Measurements from ENCODE around the gene ABLIM2.

The ABLIM2 gene

DNA sequence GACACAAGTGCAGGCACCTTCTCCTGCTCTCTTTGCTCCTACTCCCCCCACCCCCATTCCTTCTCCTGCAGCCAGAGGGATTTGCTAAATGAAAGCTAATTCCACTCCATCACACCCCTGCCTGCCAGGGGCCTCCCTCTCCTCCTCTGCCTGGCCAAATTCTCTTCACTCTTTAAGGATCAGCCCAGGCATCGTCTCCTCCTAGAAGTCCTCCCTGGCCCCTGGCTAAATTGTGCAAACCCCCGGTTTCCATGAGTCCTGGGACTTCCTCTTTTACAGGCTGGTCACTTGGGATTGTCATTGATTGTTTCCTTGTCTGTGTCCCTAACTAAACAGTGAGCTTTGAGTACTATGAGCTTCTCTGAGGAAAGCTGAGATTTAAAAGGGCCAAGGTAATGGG, 8.7 kb upstream of the ABLIM2 start:
- TF ChIP-seq, protein P1, sequence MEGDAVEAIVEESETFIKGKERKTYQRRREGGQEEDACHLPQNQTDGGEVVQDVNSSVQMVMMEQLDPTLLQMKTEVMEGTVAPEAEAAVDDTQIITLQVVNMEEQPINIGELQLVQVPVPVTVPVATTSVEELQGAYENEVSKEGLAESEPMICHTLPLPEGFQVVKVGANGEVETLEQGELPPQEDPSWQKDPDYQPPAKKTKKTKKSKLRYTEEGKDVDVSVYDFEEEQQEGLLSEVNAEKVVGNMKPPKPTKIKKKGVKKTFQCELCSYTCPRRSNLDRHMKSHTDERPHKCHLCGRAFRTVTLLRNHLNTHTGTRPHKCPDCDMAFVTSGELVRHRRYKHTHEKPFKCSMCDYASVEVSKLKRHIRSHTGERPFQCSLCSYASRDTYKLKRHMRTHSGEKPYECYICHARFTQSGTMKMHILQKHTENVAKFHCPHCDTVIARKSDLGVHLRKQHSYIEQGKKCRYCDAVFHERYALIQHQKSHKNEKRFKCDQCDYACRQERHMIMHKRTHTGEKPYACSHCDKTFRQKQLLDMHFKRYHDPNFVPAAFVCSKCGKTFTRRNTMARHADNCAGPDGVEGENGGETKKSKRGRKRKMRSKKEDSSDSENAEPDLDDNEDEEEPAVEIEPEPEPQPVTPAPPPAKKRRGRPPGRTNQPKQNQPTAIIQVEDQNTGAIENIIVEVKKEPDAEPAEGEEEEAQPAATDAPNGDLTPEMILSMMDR (conservative IDR thresholded peaks at IDR 0.05): no peak
- TF ChIP-seq ZFX (IDR thresholded peaks at IDR 0.05): no peak
- no peak overlapping the region for H3K27ac ChIP-seq

DNA sequence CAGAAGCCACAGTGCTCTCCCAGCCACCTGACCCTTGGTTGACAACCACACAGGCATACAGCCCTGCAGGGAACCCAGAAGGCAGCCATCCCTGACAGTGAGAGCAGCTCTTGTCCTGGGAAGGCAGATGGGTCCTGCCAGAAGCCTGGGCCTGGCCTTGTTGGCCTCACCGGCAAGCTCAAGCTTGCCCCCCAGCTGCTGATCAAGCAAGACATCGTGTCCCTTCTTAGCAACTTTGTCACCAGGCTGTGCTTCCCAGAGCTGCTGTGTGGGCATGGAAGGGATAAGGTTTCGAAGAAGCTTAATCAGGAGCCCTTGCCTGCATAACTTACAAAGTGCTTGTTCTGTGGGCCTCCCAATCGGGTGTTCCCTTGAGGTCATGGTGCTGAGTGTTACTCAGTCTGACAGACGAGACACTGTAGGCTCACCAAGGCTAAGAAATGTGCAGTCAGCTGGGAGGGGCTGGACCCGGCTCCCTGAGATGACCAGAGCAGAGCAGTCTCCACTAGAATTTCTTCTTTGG, 6.8 kb upstream of the ABLIM2 start:
- TF ChIP-seq ZFX (IDR thresholded peaks at IDR 0.05): no peak
- TF ChIP-seq, protein P1 (conservative IDR thresholded peaks at IDR 0.05): no peak
- no peak overlapping the region for H3K27ac ChIP-seq

- TF ChIP-seq, protein P1 (conservative IDR thresholded peaks at IDR 0.05): no peak
- TF ChIP-seq ZFX (IDR thresholded peaks at IDR 0.05): no peak
- no peak overlapping the region for H3K27ac ChIP-seq
These were observed 6.1 kb upstream of the ABLIM2 start for GRCh38 chr4:8164687-8165086.

DNA sequence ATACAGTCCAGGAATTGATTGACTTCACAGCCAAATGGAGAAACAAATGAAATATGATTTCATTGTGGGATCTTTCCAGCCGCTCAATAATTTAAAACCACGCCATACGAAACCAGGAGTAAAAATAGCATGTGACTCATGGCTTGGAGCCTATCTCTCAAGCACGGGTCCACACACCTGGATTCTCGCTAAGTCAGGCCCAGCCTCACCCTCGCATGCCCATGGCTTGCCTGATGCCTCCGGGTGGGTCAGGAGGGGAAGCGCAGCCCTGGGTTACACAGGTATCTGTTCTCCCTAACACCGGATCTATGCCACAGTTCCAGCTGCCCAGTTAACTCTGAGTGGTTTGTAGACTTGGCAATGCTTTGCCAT, 5.6 kb upstream of the ABLIM2 start:
- H3K27ac ChIP-seq: no peak overlapping the region
- TF ChIP-seq, protein P1 (conservative IDR thresholded peaks at IDR 0.05): no peak
- TF ChIP-seq ZFX (IDR thresholded peaks at IDR 0.05): no peak

- H3K27ac ChIP-seq: no peak overlapping the region
- TF ChIP-seq, protein P1 (conservative IDR thresholded peaks at IDR 0.05): no peak
- no peak for TF ChIP-seq ZFX (IDR thresholded peaks at IDR 0.05)
These were observed 5.0 kb upstream of the ABLIM2 start for GRCh38 chr4:8163436-8164193.

DNA sequence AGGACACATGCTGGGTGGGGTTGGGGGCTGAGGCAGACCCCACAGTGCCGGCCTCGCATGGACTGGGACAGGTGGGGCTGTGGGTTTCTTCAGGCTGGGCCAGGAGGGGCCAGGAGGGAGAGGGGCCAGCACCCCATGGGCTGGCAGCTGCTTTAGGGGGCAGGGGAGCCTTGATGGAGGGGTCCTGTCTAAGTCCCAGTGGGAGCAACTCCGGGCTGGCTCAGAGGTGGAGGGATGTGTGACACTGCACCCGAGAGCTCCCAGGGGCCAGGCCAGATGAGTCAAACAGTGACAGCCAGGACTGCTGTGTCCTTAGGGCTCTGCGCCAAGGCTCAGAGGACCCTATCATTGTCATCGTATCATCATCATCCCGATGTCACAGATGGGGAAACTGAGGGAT, 4.4 kb upstream of the ABLIM2 start:
- TF ChIP-seq, protein P1 (conservative IDR thresholded peaks at IDR 0.05): no peak
- TF ChIP-seq ZFX (IDR thresholded peaks at IDR 0.05): no peak

DNA sequence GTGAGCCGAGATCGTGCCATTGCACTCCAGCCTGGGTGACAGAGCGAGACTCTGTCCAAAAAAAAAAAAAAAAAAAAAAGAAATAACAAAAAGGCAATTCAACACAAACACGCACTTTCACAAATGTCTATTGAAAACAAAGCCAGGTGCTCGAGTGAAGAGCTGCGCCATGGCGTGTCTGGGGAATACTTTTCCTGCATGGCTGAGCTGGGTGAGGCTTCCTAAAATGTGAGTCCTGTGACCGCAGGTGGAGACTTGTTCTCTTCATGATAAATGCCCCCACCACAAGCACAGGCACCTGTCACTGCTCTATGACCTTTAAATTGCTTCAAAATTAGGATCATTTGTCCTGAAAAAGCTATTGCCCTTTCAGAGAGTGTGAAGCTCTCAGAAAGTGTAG, 4.0 kb upstream of the ABLIM2 start:
- TF ChIP-seq ZFX (IDR thresholded peaks at IDR 0.05): no peak
- TF ChIP-seq, protein P1 (conservative IDR thresholded peaks at IDR 0.05): no peak

More for the DNA sequence above, 4.4 kb upstream of the ABLIM2 start:
- no peak overlapping the region for H3K27ac ChIP-seq

More for the DNA sequence above, 4.0 kb upstream of the ABLIM2 start:
- no peak overlapping the region for H3K27ac ChIP-seq

Measured in C4-2B (cell line).